AG04450 (cell line): ENCODE results near the gene GRB2. TPM values are rescaled to one million over a fixed set of nuclear protein-coding genes. Genes with fewer than 3 reads are reported as not detected.
A peak's percentile ranks its signal among the peaks of the same experiment; 100 is the strongest.

Source experiments
- CTCF ChIA-PET: fragments of 300-600, 350-600 bp; formaldehyde crosslinking; extraction: SDS; loops from one replicate; lab custom pipeline; 2022; ENCODE audit warnings: antibody characterized with exemption, inconsistent platforms; lab: Charles Lee
- POLR2A ChIA-PET: fragments of 350-600 bp; formaldehyde crosslinking; extraction: SDS; loops from one replicate; lab custom pipeline; 2021; ENCODE audit warnings: antibody characterized with exemption, inconsistent platforms; lab: Yijun Ruan, JAX
- DNase-seq: peaks from one replicate; pipeline ENCODE4 v3.0.0-alpha.2; 2011; ENCODE audit warnings: low read depth, low spot score
- H3K27ac ChIP-seq: one replicate; pipeline ENCODE4 v1.5.1; 2012; ENCODE audit warnings: low read depth, low read length, control low read depth
- H3K27me3 ChIP-seq: one replicate; pipeline ENCODE4 v1.6.0; 2012; ENCODE audit warnings: low read length; ENCODE audit not compliant: control insufficient read depth, insufficient read depth
- H3K4me3 ChIP-seq: 2 replicates; pipeline ENCODE4 v1.5.1; 2011; ENCODE audit warnings: mild to moderate bottlenecking, low read depth, low read length, control low read depth
- H3K9me3 ChIP-seq: 2 replicates; pipeline ENCODE4 v1.5.1; 2012; ENCODE audit warnings: low read length; ENCODE audit not compliant: control insufficient read depth, insufficient read depth
- polyA plus RNA-seq: library from polyadenylated mRNA; depleted of rRNA; stranded (reverse); fragments of >200 nt; gene quantifications from 2 replicates; pipeline ENCODE4 v1.2.3, GENCODE V29; 2011
- TF ChIP-seq, protein P1 (sequence below): IDR thresholded peaks from 2 replicates; pipeline ENCODE4 v1.5.1; 2011; ENCODE audit warnings: low read depth, low read length, control low read depth, inconsistent platforms

Gene GRB2
- polyA plus RNA-seq, 1 experiment = 63.8 TPM

GRCh38 chr17:75326226-75326848, 79.1 kb downstream of the GRB2 start:
- ChIA-PET CTCF (interaction anchor here (0.6 to 1.3 kb wide), 4 partner anchors 9 to 86 kb away, joined by 3 to 7 read pairs (median 4); partner anchors contain the start of gene GRB2), POLR2A (interaction anchor here (1.1 kb wide), 1 partner anchor 80 kb away, joined by 3 read pairs; no protein-coding TSS in a partner anchor)
- Histone ChIP-seq H3K9me3 (no peaks in the 10 kb centered on the region), H3K4me3 (no peak overlapping the region), H3K27ac (peak overlapping the region; percentile 31), H3K27me3 (no peaks in the 10 kb centered on the region)
- TF ChIP-seq, protein P1, sequence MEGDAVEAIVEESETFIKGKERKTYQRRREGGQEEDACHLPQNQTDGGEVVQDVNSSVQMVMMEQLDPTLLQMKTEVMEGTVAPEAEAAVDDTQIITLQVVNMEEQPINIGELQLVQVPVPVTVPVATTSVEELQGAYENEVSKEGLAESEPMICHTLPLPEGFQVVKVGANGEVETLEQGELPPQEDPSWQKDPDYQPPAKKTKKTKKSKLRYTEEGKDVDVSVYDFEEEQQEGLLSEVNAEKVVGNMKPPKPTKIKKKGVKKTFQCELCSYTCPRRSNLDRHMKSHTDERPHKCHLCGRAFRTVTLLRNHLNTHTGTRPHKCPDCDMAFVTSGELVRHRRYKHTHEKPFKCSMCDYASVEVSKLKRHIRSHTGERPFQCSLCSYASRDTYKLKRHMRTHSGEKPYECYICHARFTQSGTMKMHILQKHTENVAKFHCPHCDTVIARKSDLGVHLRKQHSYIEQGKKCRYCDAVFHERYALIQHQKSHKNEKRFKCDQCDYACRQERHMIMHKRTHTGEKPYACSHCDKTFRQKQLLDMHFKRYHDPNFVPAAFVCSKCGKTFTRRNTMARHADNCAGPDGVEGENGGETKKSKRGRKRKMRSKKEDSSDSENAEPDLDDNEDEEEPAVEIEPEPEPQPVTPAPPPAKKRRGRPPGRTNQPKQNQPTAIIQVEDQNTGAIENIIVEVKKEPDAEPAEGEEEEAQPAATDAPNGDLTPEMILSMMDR = no peak
- DNase-seq = no peak

DNA sequence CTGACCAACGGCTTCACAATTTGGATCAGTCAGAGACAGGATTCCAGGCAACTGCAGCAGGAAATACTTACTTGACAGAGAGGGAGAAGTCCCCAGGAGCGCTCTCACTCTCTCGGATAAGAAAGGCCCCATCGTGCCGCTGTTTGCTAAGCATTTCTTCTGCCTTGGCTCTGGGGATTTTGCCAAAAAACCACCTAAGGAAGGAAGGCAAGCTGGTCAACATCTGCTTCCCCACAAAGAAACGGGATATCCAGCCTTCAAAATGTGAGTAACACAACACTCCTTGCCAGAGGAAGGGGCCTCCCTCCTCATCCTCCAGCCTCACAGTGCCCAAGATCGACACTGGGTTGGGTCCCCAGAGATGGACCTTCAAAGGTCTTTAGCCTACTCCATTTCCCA, 79.7 kb downstream of the GRB2 start:
- CTCF ChIA-PET = interaction anchor here (0.6 to 1.3 kb wide), 3 partner anchors 10 to 1203 kb away, joined by 3 to 6 read pairs (median 3); no protein-coding TSS in a partner anchor
- H3K27ac ChIP-seq = peak overlapping the region; percentile 31
- POLR2A ChIA-PET = no interaction called here

GRCh38 chr17:75325348-75325747, 80.1 kb downstream of the GRB2 start:
- no peak for DNase-seq
- POLR2A ChIA-PET = no interaction called here
- CTCF ChIA-PET = interaction anchor here (0.6 to 1.3 kb wide), 2 partner anchors 12 to 1203 kb away, joined by 3 read pairs; no protein-coding TSS in a partner anchor
- Histone ChIP-seq H3K27me3 (no peaks in the 10 kb centered on the region), H3K9me3 (no peaks in the 10 kb centered on the region), H3K27ac (no peak overlapping the region), H3K4me3 (no peak overlapping the region)
- TF ChIP-seq, protein P1 = no peak

More for the DNA sequence above, 79.7 kb downstream of the GRB2 start:
- DNase-seq = no peak
- H3K4me3 ChIP-seq = no peak overlapping the region
- no peaks in the 10 kb centered on the region for H3K27me3 ChIP-seq
- no peaks in the 10 kb centered on the region for H3K9me3 ChIP-seq
- TF ChIP-seq, protein P1 = no peak

DNA sequence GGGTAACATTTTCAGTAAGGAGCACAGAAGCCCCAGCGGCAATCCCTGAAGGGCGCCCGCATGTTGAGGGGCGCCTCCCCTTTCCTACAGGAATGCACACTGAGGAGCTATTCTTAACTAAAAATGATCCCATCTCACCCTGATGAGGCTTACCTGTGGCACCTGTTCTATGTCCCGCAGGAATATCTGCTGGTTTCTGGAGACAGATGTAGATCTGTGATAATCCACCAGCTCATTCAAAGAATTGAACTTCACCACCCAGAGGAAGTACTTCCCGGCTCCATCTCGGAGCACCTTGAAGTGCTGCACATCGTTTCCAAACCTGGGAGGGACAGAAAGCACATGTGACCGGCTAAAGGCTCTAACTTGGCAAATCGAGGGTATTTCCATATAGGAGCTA, 84.0 kb downstream of the GRB2 start:
- no peak overlapping the region for H3K4me3 ChIP-seq
- no peaks in the 10 kb centered on the region for H3K27me3 ChIP-seq
- H3K27ac ChIP-seq = no peak overlapping the region
- no peak for DNase-seq
- H3K9me3 ChIP-seq = no peaks in the 10 kb centered on the region
- ChIA-PET POLR2A (interaction anchor here (0.6 to 2.1 kb wide), 3 partner anchors 9 to 84 kb away, joined by 3 to 13 read pairs (median 4); partner anchors contain the start of gene GRB2), CTCF (interaction anchor here (0.6 to 4.0 kb wide), 13 partner anchors 8 to 336 kb away, joined by 3 to 64 read pairs (median 4); partner anchors contain the start of genes MIF4GD, SLC25A19 and SMIM5)
- TF ChIP-seq, protein P1 = no peak
